NCI-H1694 treated with DMSO at 0.1 percent for 48 hours (cell line): ENCODE measurements around the gene DUSP1.

ENCODE experiments used
- DNase-seq: peaks from one replicate; lab custom pipeline; 2025; lab: John Stamatoyannopoulos, UW

The DUSP1 gene

GRCh38 chr5:172762214-172763119 is 8.5 kb downstream of the DUSP1 start:
- DNase-seq: no peak

- no peak for DNase-seq
Measured at GRCh38 chr5:172760959-172761358, 10.0 kb downstream of the DUSP1 start.

GRCh38 chr5:172760136-172760535 is 10.9 kb downstream of the DUSP1 start:
- DNase-seq: no peak

DNA sequence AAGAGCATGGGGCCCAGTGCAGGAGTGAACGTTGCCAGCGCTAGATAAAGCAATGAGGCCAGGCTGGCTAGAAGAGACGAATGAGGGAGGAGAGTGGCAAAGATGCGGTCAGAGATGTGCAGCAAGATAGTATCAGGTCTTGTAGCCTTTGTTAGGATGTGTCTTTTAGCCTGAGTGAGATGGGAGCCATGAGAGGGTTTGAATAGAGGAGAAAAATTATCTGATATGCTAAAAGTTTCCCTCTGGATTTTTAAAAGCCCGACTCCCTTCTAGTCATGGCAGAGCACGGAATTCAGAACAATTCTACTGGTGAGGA is 12.2 kb downstream of the DUSP1 start:
- no peak for DNase-seq

DNA sequence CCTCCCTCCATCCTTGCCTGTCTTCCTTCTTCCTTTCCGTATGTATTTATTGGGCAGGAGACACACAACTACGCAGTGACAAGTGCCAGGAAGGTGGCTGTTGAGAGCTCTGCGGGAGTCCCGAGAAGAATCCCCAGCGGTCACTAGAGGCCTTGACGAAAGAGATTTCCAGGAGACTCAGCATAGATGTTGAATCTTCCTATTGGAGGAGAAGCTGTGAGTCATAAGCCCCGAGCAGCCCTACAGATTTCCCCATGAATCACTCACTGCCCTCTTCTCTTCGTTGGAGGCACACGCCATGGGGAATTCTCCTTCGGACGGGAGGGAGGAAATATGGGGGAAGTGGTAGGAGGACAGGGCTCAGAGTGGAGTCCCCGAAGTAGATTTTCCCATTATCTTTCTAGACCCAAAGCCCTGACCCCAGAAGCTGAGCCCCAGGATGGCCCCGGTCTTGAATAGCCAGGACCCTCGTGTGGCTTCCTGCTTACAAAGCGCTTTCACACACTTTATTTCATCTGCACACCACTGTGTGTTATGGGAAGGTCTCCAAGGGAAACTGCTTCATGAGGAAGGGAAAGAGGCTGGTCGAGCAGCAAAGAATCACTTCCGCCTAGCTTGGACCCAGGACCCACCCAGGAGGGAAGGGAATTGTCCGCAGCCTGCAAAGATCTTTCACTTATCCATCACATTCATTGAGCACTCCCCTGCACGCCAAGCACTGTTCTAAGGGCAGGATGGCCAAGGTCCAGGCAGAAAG is 12.7 kb downstream of the DUSP1 start:
- DNase-seq: no peak

DNA sequence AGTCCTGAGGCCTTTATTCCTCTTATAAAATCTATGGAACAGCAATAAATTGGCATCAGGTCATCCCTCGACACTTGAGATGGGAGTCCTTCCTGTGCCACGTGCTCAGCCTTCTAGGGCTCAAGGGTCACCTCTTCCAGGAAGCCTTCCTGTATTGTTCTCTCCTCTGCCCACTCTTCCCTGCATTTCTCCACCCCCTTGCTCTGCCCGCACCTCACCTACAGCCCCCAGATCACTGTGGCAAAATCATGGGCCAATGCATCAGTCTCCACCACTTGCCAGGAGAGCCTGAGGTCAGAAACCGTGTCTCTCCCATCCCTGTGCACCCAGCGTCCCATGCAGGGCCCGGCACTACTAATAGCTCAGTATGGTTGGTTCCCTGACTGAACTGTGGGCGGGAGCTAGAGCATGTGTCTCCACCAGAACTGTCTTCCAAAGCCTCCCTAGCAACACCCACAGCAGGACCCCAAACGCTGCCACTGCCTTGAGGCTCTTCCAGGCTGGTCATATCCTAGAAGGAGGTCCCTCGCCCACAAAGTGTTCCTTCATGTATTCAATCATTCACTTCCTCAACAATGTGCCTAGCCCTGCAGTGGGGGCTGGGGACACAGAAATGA is 13.5 kb downstream of the DUSP1 start:
- DNase-seq: no peak

DNA sequence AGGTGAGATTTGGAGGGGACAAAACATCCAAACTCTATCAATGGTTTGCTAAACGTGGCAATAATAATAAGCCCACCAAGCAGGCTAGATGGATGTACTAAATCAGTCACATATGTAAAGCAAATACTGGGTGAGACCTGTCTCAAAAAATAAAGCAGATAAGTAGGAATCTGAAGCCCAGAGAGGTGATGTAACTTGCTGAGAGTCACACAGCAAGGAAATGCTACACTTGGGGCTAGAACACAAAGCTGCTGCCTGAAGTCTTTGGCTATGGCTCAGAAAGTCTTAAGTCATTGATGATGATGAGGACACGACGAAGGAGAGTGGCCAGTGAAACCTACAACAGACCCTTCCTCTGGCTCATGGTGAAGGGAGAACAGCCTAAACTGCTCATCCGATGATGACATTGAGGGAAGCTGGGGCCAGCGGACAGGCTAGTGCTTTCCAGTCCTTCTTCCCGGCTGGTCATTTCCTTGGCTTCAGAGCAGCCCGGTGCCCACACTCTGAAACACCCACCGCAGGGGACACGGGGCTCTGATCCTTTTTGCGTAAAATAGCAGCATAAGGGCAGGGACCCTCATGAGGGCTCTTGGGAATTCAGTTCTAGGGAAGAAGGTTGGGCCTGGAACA is 14.1 kb downstream of the DUSP1 start:
- DNase-seq: no peak

- DNase-seq: no peak
Measured at GRCh38 chr5:172754596-172755356, 16.2 kb downstream of the DUSP1 start.

GRCh38 chr5:172753101-172753500 is 17.9 kb downstream of the DUSP1 start:
- DNase-seq: no peak

GRCh38 chr5:172751761-172752510 is 19.1 kb downstream of the DUSP1 start:
- DNase-seq: no peak

- no peak for DNase-seq
Measured at GRCh38 chr5:172749881-172750633, 20.9 kb downstream of the DUSP1 start.

DNA sequence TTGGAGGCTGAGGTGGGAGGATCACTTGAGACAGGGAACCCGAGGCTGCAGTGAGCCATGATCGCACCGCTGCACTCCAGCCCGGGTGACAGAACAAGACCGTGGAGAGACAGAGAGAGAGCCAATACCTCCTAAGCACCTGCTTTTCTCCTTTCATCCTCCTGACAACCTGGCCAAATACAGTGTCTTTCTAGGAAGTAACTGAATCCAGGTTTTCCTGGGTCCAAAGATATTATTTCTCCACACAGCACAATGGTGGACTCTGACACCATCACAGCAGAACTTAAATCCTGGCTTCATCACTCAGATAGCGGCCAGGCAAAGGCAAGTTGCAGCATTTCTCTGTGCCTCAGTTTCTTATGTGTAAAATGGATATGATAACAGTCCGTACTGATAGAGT is 21.9 kb downstream of the DUSP1 start:
- no peak for DNase-seq

GRCh38 chr5:172748341-172748843 is 22.6 kb downstream of the DUSP1 start:
- no peak for DNase-seq

DNA sequence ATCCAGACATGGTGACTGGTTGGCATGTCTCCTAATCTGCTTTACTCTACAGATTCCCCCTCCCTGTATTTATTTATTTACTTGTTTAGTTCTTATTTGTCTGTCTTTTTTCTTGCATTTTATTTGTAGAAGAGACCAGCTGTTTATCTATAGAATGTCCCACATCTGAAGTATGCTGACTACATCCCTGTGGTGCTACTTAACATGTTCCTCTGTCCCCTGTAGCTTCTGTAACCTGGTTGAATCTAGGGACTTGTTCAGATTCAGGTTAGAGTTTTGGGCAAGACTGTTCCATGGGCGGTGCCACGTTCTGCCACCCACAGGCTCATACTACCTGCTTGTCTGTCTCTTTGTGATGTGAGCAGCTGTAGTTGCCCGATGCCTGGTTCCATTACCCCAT is 23.5 kb downstream of the DUSP1 start:
- DNase-seq: no peak

GRCh38 chr5:172746725-172747124 is 24.3 kb downstream of the DUSP1 start:
- no peak for DNase-seq

GRCh38 chr5:172745838-172746237 is 25.2 kb downstream of the DUSP1 start:
- DNase-seq: no peak

DNA sequence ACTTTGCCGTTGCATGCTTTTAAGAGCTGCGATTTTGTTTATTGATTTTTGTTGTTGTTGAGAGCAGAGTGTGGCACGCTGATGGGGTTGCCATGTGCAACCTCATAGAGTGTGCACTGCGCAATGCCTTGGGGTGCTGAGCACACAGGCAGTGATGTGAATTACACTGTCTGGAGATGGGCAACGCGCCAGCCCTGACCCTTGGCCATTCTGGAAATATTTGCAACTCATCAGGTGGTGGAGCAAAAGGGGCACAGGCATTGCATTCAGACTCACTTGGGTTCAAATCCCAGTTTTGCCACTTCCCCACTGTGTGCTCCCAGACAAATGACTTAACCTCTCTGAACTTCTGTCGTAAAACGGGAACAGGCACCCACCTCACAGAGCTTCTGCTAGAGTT is 25.6 kb downstream of the DUSP1 start:
- DNase-seq: no peak

DNA sequence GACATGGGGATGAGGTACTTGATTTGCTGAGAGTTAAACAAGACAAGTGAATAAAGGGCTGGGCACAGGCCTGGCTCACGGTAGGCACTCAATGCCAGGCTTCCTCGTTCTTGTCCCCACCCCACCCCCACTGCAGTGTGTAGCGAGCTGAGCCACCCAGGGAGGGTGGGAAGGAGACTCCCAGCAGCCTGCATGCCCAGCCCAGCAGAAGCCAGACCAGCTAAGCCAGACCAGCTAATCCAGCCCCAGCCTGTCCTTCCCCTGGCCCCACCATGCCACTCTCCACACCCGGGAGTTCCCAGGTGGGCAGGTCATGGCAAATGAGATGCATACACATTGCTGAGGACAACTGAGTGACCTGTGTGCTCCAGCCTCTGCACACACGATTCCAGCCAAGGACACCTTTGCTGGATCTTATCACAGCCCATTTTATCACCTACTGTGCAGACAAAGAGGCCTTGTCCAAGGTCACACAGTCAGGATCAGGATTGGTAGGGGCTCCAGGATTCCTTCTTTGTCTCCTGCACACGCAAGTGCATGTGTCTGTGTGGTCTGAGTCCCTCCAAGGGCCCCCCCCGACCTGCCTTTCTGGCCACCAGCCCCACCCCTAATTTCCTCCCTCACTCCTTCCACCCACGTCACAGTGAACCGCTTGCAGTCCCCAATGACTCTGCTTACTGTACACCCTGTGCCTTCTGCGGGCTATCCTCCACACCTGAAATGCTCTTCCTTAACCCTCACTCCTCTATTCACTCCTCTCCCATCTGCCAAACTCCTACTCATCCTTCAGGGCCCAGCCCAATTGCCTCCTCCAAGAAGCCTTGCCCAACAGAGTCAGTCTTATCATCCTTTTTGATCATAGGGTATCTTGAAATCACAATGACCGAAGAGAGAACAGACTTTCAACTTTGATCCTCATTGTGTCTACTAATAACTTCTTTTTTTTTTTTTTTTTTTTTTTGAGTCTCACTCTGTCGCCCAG is 26.6 kb downstream of the DUSP1 start:
- no peak for DNase-seq
